Stromal cell of bone marrow (primary cell): ENCODE data around the gene BMPER.

Experiments
- DNase-seq: peaks from one replicate; pipeline ENCODE4 v3.0.0-alpha.2; 2012; ENCODE audit warnings: low read depth

Gene BMPER

DNA sequence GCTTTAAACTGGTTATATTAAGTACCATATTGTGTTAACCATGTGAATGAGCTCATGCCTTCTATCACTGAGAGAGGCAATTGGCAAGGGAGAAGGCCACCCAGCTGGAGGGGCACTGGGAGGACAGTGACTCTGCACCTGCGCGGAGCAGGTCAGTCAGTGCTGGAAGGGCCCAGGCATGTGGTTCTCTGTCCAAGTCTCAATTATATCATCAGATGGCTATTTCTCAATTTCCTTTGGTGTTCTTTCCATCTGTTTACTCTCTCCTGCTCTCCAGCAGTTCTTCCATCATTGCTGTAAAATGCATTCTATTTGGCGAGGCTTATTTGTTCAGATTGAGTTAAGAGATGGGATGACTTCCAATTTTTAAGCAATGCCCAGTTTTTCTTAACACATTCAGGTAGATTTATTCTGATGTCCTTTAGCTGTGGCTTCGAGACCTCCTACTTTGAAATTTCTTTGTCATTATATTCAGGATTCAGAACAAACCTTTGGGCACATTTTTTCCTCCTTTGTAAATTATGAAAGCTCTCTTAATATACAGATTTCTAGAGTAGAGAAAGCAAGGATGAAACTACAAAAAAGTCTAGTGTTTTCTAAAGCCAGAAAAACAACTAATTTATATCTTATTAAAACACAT, 159.3 kb downstream of the BMPER start:
- no peak for DNase-seq

DNA sequence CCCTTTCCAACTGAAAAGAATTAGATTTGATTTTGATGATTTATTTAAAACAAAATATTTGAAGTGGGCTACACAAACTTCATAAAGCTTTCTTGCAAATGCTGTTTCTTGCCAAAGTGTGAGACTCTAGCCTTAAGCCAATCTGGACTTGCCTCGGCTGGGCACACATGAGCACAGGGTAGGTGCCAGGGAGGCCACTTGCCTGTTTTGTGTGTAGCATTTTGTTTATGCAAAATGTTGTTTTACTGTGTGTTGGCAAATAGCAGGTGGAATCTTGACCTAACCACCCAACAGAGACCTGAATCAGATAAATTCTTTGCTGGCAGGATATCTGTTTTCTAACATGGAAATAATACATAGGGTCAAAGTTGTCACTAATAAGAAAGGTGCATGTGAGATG, 161.1 kb downstream of the BMPER start:
- no peak for DNase-seq

DNA sequence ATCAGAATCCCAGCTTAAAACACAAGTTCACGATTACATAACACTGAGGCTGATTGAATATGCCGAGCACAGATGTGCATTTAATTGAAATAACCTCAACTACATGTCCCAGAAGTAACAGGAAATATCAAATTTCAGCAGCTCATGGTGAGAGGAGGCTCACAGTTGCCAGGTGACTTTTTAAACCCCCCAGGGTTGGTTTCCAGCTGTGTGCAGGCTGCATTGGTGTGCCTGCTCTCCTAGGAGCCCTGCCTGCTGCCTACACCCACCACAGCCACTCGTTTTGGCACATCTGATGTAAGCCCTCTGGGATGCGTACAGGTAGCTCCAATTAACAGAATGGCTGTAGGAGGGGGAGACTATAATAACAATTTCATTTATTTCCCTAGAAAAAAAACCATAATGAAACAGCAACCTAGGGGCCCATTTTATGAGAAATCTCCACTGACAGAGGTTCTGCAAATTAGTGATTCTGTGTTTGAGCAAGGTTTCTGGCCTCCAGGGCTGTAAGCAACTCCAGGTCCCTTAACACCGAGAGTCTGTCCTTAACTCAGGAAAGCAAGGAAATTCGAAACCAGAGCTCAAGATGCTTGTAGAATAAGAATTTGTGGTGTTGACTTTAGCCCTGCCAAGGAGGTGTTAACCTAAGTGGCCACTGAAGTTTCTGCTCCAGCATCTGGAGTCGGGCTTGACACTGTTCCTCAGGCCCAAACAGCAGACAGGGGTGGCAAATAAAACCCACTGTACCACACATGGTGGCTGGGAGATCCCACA, 161.9 kb downstream of the BMPER start:
- no peak for DNase-seq

DNA sequence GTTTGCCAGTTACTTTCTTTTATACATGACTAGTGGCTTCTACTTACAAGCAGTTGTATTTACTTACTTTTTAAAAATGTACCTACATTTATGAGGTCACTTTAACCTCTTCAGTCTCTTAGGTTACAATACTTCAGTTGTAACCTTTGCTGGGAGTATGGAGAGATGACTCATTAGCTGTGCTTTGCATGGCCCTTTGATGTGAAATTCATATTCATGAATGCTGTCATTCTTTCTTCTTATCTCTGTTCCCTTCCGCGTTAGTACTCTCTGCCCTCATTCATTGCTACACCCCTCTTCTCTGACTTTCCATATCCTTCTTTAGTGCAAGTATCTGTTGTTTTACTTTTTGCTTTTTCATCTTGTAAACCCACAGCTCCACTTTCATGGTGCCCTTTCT, 164.3 kb downstream of the BMPER start:
- DNase-seq: no peak

DNA sequence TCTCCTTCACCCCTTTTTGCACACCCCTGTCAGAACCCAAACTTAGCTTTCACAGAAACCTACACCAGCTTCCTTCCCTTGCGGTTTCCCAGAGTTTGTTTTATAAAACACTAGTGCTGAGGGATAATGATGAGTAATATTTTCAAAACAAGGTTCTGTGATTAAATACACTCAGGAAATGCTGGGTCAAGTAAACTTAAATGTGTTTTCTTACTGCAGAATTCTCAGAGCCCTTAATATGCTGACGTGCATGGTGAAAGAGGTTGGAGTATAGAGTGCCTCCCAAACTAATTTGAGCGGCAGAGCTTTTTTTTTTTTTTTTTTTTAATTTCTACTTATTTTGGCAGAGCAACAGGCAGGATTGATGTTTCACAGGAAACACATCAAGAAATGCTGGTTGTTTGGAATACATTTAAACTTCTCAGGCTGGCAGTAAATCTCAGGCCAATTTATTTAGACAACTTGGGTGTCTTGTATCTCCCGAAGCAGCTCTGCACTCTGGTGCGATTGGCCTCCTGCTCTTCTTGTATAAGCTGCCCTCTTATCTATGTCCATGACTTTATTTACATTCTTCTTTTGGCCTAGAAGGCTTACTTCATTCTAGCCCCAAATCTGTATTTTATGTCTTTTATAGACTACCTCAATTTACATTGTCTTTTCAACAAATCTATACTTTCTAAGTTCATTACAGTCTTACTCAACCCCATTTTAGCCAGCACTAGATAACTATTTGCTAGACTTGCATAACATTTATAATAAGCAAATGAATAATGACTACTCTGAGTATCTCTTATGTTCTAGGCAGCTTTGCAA, 165.4 kb downstream of the BMPER start:
- peak; percentile 85 for DNase-seq

DNA sequence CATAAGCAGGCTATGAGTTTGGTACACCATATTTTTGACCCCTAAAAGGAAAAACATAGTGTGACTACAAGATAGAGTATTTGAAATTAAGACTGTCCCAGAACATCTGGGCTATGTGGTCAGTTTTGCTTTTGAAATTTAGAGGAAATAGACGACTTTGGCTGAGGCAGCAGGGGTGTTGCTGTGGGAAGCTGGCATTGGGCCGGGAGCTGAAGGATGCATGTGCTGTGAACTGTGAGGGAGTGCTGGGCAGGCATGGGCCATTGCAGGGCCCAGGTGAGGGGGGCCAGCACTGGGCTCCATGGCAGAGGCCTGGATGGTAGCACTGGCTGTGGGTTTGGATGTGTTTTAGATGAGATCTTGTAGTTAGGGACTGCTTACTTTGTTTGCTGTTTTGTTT, 168.3 kb downstream of the BMPER start:
- no peak for DNase-seq

DNA sequence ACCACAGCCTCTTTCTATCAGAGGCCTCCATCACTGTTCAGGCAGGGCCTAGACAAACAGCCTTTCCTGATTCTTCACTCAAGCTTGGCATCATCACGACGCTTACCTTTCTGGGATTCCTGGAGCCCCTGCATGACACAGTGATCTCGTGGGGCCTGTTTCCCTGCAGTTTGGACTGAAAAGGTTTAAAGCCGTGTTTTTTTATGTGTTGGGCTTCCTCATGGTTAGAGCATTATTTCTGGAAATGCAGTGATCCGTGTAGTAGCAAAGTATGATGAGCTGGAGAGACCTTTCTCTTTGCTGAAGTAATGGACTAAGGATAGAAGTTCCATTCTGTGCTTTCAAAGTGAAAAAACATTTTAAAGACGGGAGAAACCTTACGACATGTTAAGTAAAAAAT, 169.1 kb downstream of the BMPER start:
- DNase-seq: no peak

DNA sequence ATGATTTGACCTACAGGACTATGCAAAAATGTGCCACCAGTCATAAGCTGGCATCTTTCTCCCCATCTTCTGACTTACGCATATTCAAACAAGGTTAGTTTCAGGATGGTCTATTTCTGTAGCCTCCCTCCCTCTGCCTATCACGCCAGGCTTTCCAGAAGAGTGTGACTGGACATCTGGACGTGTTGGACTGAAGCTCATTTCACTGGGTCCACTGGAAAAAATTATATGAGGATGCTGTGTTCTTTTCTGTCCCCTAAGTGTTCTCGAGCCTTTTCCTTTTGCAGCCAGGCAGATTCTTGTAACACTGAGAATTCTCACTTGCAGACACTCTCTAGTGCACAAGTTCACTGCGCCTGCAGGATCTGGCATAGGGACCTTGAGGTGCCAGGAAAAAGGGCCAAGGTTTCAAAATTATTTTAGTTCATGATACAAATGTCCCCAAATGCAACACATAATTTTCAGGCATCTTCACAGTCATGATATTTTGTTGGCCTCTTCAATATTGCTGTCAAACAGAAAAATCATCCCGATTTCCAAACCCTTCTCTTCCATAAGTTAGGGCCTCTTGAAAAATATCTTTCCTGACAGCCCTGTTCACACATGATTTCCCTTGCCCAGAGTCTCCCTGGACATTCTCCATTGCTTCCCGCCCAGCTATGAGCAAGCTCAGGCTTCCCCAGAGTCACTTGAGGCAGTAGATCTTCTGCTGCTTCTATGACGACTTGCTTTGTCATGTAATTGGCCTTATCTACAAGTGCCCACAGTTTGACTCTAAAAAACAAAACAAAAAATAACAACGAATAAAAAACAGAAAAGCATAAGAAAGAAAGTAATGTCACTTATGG, 170.4 kb downstream of the BMPER start:
- DNase-seq: peak; percentile 87

DNA sequence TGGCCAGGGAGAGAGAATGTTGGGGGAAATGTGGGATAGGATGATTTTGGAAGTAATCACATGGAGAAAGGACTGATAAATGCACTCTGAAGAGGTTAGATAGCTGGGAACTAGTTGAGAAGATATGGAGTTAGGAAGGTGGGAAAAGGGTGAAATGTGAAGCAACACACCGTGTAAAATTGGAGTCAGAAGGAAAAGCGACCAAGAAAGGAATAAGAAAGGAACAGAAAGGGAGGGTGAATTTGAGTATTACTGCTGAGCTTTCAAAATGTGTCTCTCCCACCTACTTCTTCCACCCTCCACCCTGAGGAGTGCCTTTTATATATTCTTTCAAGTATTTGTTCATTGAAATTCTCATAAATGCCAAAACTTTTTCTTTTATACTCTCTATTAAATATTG, 171.8 kb downstream of the BMPER start:
- no peak for DNase-seq

DNA sequence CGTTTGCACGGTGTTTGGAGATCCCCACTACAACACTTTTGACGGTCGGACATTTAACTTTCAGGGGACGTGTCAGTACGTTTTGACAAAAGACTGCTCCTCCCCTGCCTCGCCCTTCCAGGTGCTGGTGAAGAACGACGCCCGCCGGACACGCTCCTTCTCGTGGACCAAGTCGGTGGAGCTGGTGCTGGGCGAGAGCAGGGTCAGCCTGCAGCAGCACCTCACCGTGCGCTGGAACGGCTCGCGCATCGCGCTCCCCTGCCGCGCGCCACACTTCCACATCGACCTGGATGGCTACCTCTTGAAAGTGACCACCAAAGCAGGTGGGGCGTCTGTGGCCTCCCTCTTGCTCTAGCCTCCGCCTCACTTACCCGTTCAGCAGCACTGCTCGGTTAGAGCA, 173.5 kb downstream of the BMPER start:
- no peak for DNase-seq

DNA sequence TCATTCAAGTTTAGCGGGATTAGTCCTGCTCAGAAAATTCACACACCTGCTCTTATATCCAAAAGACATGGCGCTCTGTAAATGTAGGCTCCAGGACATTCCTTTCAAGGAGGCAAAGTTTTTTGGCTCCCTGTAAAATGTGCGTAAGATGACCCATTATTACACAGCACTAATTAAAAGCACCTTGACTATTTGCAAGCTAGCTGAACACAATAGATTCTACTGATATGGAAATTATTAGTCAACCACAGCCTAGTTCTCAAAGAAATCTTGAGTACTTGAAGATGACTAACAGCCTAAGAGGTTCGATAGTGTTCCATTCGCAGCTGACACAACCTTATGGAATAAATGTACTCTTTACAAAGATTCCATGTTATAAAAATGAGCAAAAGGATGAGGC, 175.2 kb downstream of the BMPER start:
- DNase-seq: no peak

DNA sequence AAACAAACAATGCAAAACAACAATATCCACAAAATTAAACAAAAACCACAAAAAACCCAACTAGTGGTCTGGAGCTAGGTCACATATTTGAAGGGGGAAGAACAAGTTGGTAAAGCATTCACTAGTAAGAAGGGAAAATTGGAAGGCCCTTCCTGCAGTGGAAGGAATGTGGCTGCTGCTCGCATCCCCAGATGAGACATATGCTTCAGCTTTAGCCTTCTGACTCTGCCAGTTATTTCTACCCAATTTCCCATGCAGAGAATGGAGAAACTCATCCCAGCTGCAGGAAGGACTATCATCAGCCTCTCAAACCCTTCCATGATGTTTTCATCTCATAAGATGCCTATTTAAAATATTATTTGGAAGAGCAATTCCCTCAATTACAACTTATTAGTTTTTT, 176.6 kb downstream of the BMPER start:
- DNase-seq: no peak

DNA sequence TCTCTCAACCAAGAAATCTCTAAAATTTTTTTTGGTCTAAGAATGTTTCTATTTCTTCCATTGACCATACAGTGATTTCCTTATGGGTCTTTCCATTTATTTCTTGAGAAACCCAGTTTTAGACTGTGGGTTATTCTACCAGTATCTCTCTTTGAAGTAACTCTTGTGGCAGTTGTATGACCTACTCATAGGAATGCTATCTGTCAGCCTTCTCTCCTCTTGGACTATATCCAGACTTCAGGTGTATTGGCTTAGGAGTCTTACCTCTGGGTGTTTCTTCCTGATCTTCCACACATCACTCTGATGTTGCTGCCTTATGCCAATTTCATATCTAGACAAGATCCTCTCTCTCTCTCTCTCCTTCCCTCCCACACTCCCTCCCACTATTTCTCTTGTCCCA, 178.1 kb downstream of the BMPER start:
- no peak for DNase-seq

DNA sequence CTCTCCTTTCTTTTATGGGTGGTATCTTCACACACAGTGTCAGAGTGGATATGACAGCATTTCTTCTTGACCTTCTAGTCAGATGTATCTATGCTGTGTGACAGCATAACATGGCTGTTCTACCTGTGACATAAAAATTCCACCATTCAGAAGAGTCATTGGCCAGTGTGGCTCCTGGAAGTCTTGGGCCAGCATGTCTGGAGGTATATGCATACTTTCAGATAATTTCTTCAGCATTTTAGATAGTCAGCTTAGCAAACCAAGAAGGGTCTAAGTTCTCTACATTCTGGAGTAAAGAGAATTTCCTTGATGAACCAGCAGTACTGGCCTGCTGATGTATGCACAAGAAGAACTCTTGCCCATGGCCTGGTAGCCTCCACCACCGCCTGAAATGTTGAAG, 179.3 kb downstream of the BMPER start:
- no peak for DNase-seq

DNA sequence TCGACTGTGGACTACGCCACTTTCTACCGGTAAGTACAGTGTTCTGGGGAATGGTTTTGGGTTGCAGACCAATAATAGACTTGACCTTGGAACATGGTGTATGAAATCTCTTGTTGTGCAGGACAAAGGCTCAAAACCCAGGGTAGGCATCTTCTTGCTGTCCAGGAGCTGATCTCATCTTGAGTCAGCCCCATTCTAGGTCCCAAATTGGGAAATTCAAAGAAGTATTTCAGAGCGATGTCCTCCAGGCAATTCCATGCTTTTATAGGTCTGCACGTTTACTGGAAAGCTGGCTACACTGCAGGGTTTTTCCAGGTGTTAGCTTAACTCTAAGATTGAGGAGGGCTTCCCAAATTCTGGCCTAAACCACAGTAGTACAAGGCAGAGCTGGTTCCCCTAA, 180.7 kb downstream of the BMPER start:
- DNase-seq: no peak

DNA sequence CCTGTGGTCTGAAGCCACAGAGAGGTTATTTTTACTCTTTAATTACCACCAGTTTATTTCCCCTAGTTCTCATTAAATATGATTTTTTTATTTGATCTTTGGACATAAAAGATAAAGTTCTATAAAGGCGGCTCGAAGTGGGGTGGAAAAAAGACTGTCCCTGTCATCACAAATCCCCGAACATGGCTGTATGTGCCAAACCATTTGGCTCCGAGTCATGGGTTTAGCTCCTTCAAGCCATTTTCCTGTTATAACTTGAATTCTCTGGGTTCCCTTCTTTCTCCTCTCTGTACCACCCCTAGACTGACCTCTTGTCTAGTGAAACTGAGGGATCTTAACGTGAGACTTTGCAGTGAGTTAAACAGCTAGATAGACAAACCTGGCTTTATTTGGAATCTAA, 181.6 kb downstream of the BMPER start:
- DNase-seq: no peak

DNA sequence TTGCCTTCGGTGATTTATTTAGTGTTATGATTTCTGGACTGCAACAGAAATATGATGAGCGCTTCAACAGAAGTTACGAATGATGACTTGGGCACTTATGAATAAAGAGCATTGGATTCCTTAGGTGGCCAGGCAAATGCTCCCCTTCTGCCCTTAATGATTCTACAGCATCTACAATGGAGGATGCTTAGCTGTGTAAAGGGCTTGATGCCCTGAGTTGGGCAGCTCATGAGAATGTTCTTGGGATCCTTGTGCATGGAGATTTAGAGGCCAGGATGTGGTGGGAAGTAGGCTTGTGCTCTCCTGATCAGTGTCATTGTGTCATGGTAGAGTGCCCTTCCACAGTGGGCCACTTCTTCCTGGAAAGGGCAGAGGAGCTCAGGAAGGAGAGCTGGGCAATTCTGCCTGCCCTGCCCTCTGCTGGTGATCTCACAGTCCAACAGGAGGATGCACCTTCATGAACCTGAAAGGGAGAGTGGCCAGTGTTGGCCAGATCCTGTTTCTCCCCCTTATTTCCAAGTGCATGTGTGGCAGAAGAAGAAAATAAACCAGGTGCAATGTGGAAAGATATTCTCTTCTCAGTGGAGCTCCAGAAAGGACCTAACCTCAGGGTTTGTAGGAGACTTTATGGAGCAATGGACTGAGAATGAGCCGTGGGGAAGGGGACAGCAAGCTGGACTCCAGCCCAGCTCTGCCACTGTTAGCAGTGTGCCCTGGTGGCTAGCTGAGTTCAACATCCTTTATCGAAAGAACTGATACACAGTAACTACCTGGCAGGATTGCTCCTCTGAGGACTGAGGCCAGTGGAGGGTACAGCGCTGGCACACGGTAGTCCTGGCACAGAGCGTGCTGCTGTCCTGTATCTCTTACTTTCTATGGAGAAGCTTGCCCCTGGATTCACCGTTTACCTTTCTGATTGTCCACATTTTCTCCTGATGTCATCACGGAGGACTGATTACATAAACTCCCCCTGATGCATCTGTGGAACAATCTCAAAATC, 182.9 kb downstream of the BMPER start:
- DNase-seq: no peak

DNA sequence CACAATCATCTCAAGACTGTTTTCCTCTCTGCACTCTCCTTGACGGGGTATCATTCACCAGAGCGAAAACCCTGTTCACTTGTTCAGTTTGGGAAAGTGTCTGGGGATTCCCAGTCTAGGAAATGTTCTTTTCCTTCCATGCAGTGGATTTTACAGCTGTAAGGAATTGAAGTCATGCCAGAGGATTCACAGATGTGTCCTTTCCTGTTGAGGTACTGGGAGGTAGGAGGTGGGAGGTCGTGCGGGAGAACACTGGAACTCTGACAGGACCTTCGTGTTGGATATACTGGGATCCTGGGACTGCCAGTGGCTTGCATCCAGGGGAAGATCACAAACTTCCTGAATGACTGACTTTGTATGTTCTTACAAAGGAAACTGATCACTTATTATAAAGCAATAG, 185.5 kb downstream of the BMPER start:
- DNase-seq: no peak

DNA sequence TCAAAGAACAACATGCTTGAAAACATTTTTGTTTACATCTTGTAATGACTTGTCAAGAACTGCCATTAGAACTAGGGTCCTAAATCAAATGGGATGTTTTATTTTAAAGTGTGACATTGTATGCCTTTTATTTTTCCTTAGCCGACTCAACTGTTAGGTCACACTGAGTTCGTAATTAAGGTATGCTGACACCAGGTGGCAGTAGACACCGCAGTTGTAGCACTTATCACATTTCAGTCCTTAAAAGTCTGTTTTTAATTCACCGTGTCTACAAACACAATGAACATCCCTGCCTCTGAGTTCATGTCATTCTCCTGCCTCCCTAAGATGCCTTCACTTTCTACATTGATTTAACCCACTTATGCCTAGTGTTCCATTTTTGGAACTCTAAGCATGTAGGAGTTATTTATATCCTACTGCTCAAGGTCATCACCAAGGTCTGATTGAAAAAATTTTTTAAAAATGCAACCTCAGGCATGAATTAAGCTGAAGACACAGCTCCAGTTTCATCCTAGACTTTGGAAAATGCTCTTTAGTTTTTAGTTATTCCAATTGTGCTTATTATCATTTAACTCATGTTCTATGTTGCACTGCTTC, 186.1 kb downstream of the BMPER start:
- DNase-seq: no peak

DNA sequence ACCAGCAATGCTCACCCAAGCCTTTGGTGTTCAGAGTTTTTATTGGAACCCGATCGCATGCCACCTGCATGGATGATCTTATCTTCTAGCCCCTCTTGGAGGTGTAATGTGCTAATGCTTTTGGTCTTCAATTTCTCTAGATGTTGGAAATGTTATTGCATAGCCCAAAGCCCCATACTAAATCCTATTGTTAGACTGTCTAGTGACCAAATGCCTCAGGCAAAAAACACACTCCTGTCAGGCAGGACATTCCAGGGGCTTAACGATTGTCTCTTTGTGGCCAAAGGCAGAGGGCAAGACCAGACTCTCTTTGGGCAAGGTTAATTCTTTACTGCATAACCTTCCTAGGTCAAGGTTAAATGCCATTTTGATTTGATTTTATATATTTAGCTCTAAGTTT, 187.9 kb downstream of the BMPER start:
- DNase-seq: no peak
